HepG2 (cell line): Measurements from ENCODE around the gene NDUFA8. TPM values are rescaled to one million over a fixed set of nuclear protein-coding genes. Genes with fewer than 3 reads are reported as not detected.

ENCODE experiments used
- ATAC-seq: fragments of 200-7000 bp; cut with Tn5 transposase; 3 replicates; pipeline ENCODE4 v1.9.1; 2020; ENCODE audit warnings: mild to moderate bottlenecking, moderate library complexity
- BruUV-seq: library from RNA; stranded (reverse); fragments of 400-500 nt; replicated peaks from 2 replicates; lab custom pipeline; 2021; lab: Mats Ljungman, UMichigan
- CTCF ChIA-PET: fragments of 300-600 bp; formaldehyde crosslinking; extraction: SDS; loops from one replicate; lab custom pipeline; 2021; ENCODE audit warnings: low total read pairs, inconsistent platforms, low intra/inter-chr PET ratio; lab: Yijun Ruan, JAX
- POLR2A ChIA-PET: fragments of 350-600 bp; sonication (Branson Sonifier 250); formaldehyde crosslinking; loops from one replicate; lab custom pipeline; 2020; ENCODE audit warnings: antibody characterized with exemption, inconsistent platforms; lab: Yijun Ruan, JAX
- DNase-seq: peaks from one replicate; pipeline ENCODE4 v3.0.0-alpha.2; 2015; ENCODE audit warnings: low spot score
- FAIRE-seq: peaks from 3 replicates; lab custom pipeline; 2011; peaks lifted over from hg19 to GRCh38; lab: Jason Lieb, UNC
- H2AFZ ChIP-seq: one replicate; pipeline ENCODE4 v1.6.1; 2011; ENCODE audit warnings: low read length, inconsistent platforms
- H3K27ac ChIP-seq: fragments of 300-600 bp; 3 replicates; pipeline ENCODE4 v1.8.0; 2011; ENCODE audit warnings: mixed run types, mild to moderate bottlenecking, mixed read lengths, low read length, inconsistent platforms; ENCODE audit not compliant: insufficient read depth; ENCODE audit errors: extremely low read length
- H3K27me3 ChIP-seq, 2 experiments: fragments of 200-600 bp in 1 of 2; 2 replicates in 1 of 2; 3 replicates in 1 of 2; pipeline versions ENCODE4 v1.6.0 to v1.8.0; 2011; ENCODE audit warnings: low read length in 2 of 2, mild to moderate bottlenecking in 2 of 2, moderate library complexity in 2 of 2, inconsistent platforms in 1 of 2; ENCODE audit not compliant: insufficient read depth in 2 of 2, control insufficient read depth in 1 of 2
- H3K36me3 ChIP-seq, 2 experiments: fragments of 200-600 bp in 1 of 2; replicated peaks in 1 of 2; 2 replicates in 1 of 2; 3 replicates in 1 of 2; pipeline versions ENCODE4 v1.5.1 to v1.8.0; 2011; ENCODE audit warnings: low read length in 2 of 2, inconsistent platforms in 1 of 2; ENCODE audit not compliant: insufficient read depth in 2 of 2, control insufficient read depth in 1 of 2
- H3K4me1 ChIP-seq: 2 replicates; pipeline ENCODE4 v1.5.1; 2012; ENCODE audit warnings: low read length, inconsistent platforms; ENCODE audit not compliant: insufficient read depth
- H3K4me2 ChIP-seq: 2 replicates; pipeline ENCODE4 v1.6.0; 2011; ENCODE audit warnings: low read depth, low read length, inconsistent platforms
- H3K4me3 ChIP-seq, 3 experiments: fragments of 200-600 bp in 1 of 3; sonication (generic), shearing (Covaris generic) in 1 of 3; replicated peaks in 1 of 3; 2 replicates each; pipeline ENCODE4 v1.5.1; 2011 to 2016; ENCODE audit warnings: low read length in 3 of 3, inconsistent platforms in 2 of 3, low read depth in 2 of 3, mild to moderate bottlenecking in 2 of 3, control low read depth in 1 of 3, mixed read lengths in 1 of 3; ENCODE audit not compliant: insufficient read depth in 1 of 3
- H3K79me2 ChIP-seq: one replicate; pipeline ENCODE4 v1.6.1; 2011; ENCODE audit warnings: low read length, inconsistent platforms; ENCODE audit not compliant: insufficient read depth
- H3K9ac ChIP-seq: 2 replicates; pipeline ENCODE4 v1.6.0; 2011; ENCODE audit warnings: mild to moderate bottlenecking, low read depth, low read length, inconsistent platforms; ENCODE audit not compliant: insufficient read depth
- H3K9me3 ChIP-seq: 2 replicates; pipeline ENCODE4 v1.5.1; 2012; ENCODE audit warnings: mild to moderate bottlenecking, low read length
- H4K20me1 ChIP-seq: 2 replicates; pipeline ENCODE4 v1.6.0; 2011; ENCODE audit warnings: inconsistent platforms, mild to moderate bottlenecking, low read length, moderate library complexity; ENCODE audit not compliant: insufficient read depth
- RELA ChIP-seq: sonication (generic); formaldehyde crosslinking; IDR thresholded peaks from 2 replicates; pipeline ENCODE4 v1.4.0; 2020; ENCODE audit warnings: missing genetic modification reagents
- REXO4 ChIP-seq: sonication (generic); formaldehyde crosslinking; IDR thresholded peaks from 2 replicates; pipeline ENCODE4 v1.8.0; 2022; ENCODE audit warnings: missing genetic modification reagents, mild to moderate bottlenecking, borderline replicate concordance
- WGBS: methylation state at CpG from one replicate; pipeline ENCODE4 v1.1.6; 2017; ENCODE audit warnings: low lambda C conversion rate; 5-methylcytosine and 5-hydroxymethylcytosine counted together
- in situ Hi-C: cut with HindIII; loops from 2 replicates; pipeline ENCODE4 v1.10.0; 2017; ENCODE audit warnings: low pct_unique_long_range_greater_than_20kb; ENCODE audit not compliant: extremely low pct_ligation_motif_present
- intact Hi-C: fragments of 100-400 bp; cut with micrococcal nuclease; formaldehyde crosslinking; loops from one replicate; pipeline ENCODE4 v1.10.0; 2022; ENCODE audit not compliant: unreplicated experiment
- polyA plus RNA-seq, 8 experiments: library from polyadenylated mRNA; depleted of rRNA in 3 of 8; stranded (reverse) in 7 of 8; unstranded in 1 of 8; fragments of >200 nt; fragmentation: Illumina TruSeq in 4 of 8; extraction: Trizol in 4 of 8; gene quantifications; 2 replicates each; pipeline versions ENCODE4 v1.2.1 to v1.2.3, GENCODE V29; 2011 to 2016; ENCODE audit warnings: low read depth in 4 of 8, missing spikeins in 1 of 8, mixed read lengths in 1 of 8; ENCODE audit not compliant: insufficient read depth in 1 of 8
- total RNA-seq, 5 experiments: library from RNA; depleted of rRNA; stranded (reverse); fragments of >200 nt; fragmentation: Illumina TruSeq; extraction: Trizol; gene quantifications; 2 replicates each; pipeline ENCODE4 v1.2.3, GENCODE V29; 2016; ENCODE audit warnings: low read depth in 1 of 5
- TF ChIP-seq, protein P1 (sequence below): sonication (generic); formaldehyde crosslinking; IDR thresholded peaks from 2 replicates; pipeline ENCODE4 v1.9.0; 2022; ENCODE audit warnings: low read depth, missing genetic modification reagents
- TF ChIP-seq, protein P2 (sequence below): sonication (generic); formaldehyde crosslinking; IDR thresholded peaks from 2 replicates; pipeline ENCODE4 v1.8.1; 2022; ENCODE audit warnings: low read depth, mild to moderate bottlenecking, missing genetic modification reagents

The NDUFA8 gene
- total and polyA plus RNA-seq, 2 of the 13 experiments (the other 11 are each of a cell fraction or from before 2014, with no cell fraction given) = 68.6 to 71.7 TPM

DNA sequence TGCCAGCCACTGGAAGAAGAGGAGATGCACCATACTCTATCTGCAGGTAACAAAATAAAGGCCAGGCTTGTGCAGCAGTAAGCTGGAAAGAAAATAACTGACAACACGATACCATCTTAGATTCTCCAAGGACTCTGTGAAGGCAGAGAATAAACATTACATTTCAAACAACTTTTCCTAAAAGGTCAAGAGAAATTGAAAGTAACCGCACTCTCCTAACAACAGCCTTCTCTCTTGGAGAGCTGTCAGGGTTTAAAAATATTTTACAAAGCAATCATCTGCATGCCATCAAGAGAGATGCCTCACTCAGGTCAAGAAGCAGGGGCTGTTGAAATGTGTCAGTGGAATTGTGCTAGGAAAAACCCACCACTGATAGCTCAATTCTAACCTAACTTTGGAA lies 53.0 kb downstream of the NDUFA8 start:
- H3K79me2 ChIP-seq = no peaks in the 10 kb centered on the region
- intact Hi-C loops = no loop called here
- in situ Hi-C loops = loop anchor here (10.0 kb wide), 1 partner anchor 708 kb away; no protein-coding TSS in a partner anchor
- no TSS peak for BruUV-seq
- POLR2A ChIA-PET = no interaction called here
- H3K36me3 ChIP-seq = no peaks in the 10 kb centered on the region
- TF ChIP-seq, protein P1, sequence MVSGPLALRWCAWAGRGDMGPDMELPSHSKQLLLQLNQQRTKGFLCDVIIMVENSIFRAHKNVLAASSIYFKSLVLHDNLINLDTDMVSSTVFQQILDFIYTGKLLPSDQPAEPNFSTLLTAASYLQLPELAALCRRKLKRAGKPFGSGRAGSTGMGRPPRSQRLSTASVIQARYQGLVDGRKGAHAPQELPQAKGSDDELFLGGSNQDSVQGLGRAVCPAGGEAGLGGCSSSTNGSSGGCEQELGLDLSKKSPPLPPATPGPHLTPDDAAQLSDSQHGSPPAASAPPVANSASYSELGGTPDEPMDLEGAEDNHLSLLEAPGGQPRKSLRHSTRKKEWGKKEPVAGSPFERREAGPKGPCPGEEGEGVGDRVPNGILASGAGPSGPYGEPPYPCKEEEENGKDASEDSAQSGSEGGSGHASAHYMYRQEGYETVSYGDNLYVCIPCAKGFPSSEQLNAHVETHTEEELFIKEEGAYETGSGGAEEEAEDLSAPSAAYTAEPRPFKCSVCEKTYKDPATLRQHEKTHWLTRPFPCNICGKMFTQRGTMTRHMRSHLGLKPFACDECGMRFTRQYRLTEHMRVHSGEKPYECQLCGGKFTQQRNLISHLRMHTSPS (CRISPR knock-in tag) = no peak
- TF ChIP-seq REXO4 (CRISPR knock-in tag) (no peak), RELA (no peak)
- TF ChIP-seq, protein P2, sequence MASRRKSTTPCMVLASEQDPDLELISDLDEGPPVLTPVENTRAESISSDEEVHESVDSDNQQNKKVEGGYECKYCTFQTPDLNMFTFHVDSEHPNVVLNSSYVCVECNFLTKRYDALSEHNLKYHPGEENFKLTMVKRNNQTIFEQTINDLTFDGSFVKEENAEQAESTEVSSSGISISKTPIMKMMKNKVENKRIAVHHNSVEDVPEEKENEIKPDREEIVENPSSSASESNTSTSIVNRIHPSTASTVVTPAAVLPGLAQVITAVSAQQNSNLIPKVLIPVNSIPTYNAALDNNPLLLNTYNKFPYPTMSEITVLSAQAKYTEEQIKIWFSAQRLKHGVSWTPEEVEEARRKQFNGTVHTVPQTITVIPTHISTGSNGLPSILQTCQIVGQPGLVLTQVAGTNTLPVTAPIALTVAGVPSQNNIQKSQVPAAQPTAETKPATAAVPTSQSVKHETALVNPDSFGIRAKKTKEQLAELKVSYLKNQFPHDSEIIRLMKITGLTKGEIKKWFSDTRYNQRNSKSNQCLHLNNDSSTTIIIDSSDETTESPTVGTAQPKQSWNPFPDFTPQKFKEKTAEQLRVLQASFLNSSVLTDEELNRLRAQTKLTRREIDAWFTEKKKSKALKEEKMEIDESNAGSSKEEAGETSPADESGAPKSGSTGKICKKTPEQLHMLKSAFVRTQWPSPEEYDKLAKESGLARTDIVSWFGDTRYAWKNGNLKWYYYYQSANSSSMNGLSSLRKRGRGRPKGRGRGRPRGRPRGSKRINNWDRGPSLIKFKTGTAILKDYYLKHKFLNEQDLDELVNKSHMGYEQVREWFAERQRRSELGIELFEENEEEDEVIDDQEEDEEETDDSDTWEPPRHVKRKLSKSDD (CRISPR knock-in tag) = no peak
- H3K27ac ChIP-seq = no peak overlapping the region
- no peaks in the 10 kb centered on the region for H3K4me1 ChIP-seq
- H2AFZ ChIP-seq = no peak overlapping the region
- H4K20me1 ChIP-seq = no peaks in the 10 kb centered on the region
- 79% methylated on average over 2 of the region's 2 CpGs for WGBS
- DNase-seq (no peak), ATAC-seq (no peak), FAIRE-seq (no peak)
- no peak overlapping the region for H3K4me2 ChIP-seq
- CTCF ChIA-PET = no interaction called here
- no peak overlapping the region for H3K4me3 ChIP-seq
- H3K9me3 ChIP-seq = peaks cover 7% of the 10 kb centered on the region
- H3K27me3 ChIP-seq = peaks cover 0 to 6% of the 10 kb centered on the region in 2 experiments; a peak in 3 of 5 replicates
- H3K9ac ChIP-seq = no peak overlapping the region
